ENCODE results near the gene DISC1.

- TF ChIP-seq CTCF (IDR thresholded peaks at IDR 0.05) (no peak), EP300 (IDR thresholded peaks at IDR 0.05; ENCODE audit: borderline replicate concordance in 1 of 2, low read depth in 1 of 2, low read length in 1 of 2) (no peak), JUND (IDR thresholded peaks at IDR 0.05) (no peak), FOXM1 (IDR thresholded peaks at IDR 0.05; ENCODE audit: low read depth) (no peak), TCF12 (IDR thresholded peaks at IDR 0.05) (no peak), TAF1 (IDR thresholded peaks at IDR 0.05; ENCODE audit: borderline replicate concordance, low read depth, low read length) (no peak), SIN3A (IDR thresholded peaks at IDR 0.05; ENCODE audit: borderline replicate concordance, low read depth, low read length) (no peak), USF2 (IDR thresholded peaks at IDR 0.05; ENCODE audit: borderline replicate concordance, low read depth, low read length) (no peak), RAD21 (IDR thresholded peaks at IDR 0.05; ENCODE audit: low read length) (no peak), EZH2phosphoT487 (IDR thresholded peaks at IDR 0.05; ENCODE audit: borderline replicate concordance, low read depth) (no peak), GABPA (IDR thresholded peaks at IDR 0.05; ENCODE audit: low read depth) (no peak)
- TF ChIP-seq, protein P1, sequence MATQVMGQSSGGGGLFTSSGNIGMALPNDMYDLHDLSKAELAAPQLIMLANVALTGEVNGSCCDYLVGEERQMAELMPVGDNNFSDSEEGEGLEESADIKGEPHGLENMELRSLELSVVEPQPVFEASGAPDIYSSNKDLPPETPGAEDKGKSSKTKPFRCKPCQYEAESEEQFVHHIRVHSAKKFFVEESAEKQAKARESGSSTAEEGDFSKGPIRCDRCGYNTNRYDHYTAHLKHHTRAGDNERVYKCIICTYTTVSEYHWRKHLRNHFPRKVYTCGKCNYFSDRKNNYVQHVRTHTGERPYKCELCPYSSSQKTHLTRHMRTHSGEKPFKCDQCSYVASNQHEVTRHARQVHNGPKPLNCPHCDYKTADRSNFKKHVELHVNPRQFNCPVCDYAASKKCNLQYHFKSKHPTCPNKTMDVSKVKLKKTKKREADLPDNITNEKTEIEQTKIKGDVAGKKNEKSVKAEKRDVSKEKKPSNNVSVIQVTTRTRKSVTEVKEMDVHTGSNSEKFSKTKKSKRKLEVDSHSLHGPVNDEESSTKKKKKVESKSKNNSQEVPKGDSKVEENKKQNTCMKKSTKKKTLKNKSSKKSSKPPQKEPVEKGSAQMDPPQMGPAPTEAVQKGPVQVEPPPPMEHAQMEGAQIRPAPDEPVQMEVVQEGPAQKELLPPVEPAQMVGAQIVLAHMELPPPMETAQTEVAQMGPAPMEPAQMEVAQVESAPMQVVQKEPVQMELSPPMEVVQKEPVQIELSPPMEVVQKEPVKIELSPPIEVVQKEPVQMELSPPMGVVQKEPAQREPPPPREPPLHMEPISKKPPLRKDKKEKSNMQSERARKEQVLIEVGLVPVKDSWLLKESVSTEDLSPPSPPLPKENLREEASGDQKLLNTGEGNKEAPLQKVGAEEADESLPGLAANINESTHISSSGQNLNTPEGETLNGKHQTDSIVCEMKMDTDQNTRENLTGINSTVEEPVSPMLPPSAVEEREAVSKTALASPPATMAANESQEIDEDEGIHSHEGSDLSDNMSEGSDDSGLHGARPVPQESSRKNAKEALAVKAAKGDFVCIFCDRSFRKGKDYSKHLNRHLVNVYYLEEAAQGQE (IDR thresholded peaks at IDR 0.05; ENCODE audit: low read depth, low read length), result no peak
- TF ChIP-seq, protein P2, sequence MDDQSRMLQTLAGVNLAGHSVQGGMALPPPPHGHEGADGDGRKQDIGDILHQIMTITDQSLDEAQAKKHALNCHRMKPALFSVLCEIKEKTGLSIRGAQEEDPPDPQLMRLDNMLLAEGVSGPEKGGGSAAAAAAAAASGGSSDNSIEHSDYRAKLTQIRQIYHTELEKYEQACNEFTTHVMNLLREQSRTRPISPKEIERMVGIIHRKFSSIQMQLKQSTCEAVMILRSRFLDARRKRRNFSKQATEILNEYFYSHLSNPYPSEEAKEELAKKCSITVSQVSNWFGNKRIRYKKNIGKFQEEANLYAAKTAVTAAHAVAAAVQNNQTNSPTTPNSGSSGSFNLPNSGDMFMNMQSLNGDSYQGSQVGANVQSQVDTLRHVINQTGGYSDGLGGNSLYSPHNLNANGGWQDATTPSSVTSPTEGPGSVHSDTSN (IDR thresholded peaks at IDR 0.05), result no peak
- TF ChIP-seq, protein P3, sequence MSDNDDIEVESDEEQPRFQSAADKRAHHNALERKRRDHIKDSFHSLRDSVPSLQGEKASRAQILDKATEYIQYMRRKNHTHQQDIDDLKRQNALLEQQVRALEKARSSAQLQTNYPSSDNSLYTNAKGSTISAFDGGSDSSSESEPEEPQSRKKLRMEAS (IDR thresholded peaks at IDR 0.05; ENCODE audit: low read depth), result no peak
Measured at GRCh38 chr1:231882333-231882732, 255.7 kb downstream of the DISC1 start.

Measured in SK-N-SH (cell line).